Measurements from ENCODE around the gene ABCA7. TPM values are rescaled to one million over a fixed set of nuclear protein-coding genes. Genes with fewer than 3 reads are reported as not detected.

The ABCA7 gene
- total and polyA plus RNA-seq, 12 donors: 2.1 to 109 (median 18.8) TPM

- no peak overlapping the region for H3K27ac ChIP-seq
- H3K4me1 ChIP-seq (replicated peaks in 1 of 2): peaks cover 23 to 41% of the 10 kb centered on the region in 2 donors
- 93 to 96% (median 94%) methylated on average over 29 to 49 of the region's 49 CpGs for WGBS, 4 donors
- H3K4me3 ChIP-seq: no peak overlapping the region
- TF ChIP-seq POLR2A (IDR thresholded peaks at IDR 0.05) (no peak), CTCF (IDR thresholded peaks at IDR 0.05) (no peak)
- no peaks in the 10 kb centered on the region for H3K9me3 ChIP-seq (replicated peaks in 1 of 3)
- no peak for DNase-seq
- no peaks in the 10 kb centered on the region for H3K27me3 ChIP-seq
- intact Hi-C loops (cut with DNase I): no loop called here
- H3K36me3 ChIP-seq (replicated peaks in 1 of 2): peaks cover 0 to 48% of the 10 kb centered on the region in 2 donors
Observed at GRCh38 chr19:1014161-1015060, 25.5 kb upstream of the ABCA7 start.

GRCh38 chr19:1015061-1015781, 24.7 kb upstream of the ABCA7 start:
- no peaks in the 10 kb centered on the region for H3K27me3 ChIP-seq
- DNase-seq: no peak
- H3K27ac ChIP-seq: peak overlapping the region in 2 of 5 donors; percentile 86 to 90
- TF ChIP-seq CTCF (IDR thresholded peaks at IDR 0.05) (no peak), POLR2A (IDR thresholded peaks at IDR 0.05) (no peak)
- H3K36me3 ChIP-seq (replicated peaks in 1 of 2): peaks cover 0 to 40% of the 10 kb centered on the region in 2 donors
- no peaks in the 10 kb centered on the region for H3K9me3 ChIP-seq (replicated peaks in 1 of 3)
- intact Hi-C loops (cut with DNase I): no loop called here
- 85 to 92% (median 86%) methylated on average over 8 to 29 of the region's 29 CpGs for WGBS, 4 donors
- no peak overlapping the region for H3K4me3 ChIP-seq
- H3K4me1 ChIP-seq (replicated peaks in 1 of 2): peaks cover 27 to 48% of the 10 kb centered on the region in 2 donors

- no peaks in the 10 kb centered on the region for H3K9me3 ChIP-seq (replicated peaks in 1 of 3)
- no peak for TF ChIP-seq POLR2A (IDR thresholded peaks at IDR 0.05)
- no peak for TF ChIP-seq CTCF (IDR thresholded peaks at IDR 0.05)
- intact Hi-C loops (cut with DNase I): no loop called here
- H3K27ac ChIP-seq: peak overlapping the region in 2 of 5 donors; percentile 86 to 90
- DNase-seq: no peak
- WGBS, 4 donors: 48 to 70% (median 60%) methylated on average over 9 to 31 of the region's 31 CpGs
- peaks cover 0 to 32% of the 10 kb centered on the region in 2 donors for H3K36me3 ChIP-seq (replicated peaks in 1 of 2)
- no peaks in the 10 kb centered on the region for H3K27me3 ChIP-seq
- H3K4me3 ChIP-seq: no peak overlapping the region
- H3K4me1 ChIP-seq (replicated peaks in 1 of 2): peaks cover 27 to 48% of the 10 kb centered on the region in 2 donors
Observed at GRCh38 chr19:1015782-1016646, 23.9 kb upstream of the ABCA7 start.

All from adrenal gland (tissue), 12 donors.